ENCODE measurements around the gene TGFBI.
"Not testable (repeated sequence)": the region's sequence is repeated elsewhere in the genome, so short reads cannot be mapped to it uniquely, and the experiment has no call there.

The TGFBI gene

GRCh38 chr5:136043968-136044610 lies 15.3 kb downstream of the TGFBI start:
- no peak overlapping the region for H3K9ac ChIP-seq (ENCODE audit: low read length)
- no peak overlapping the region for H4K12ac ChIP-seq (ENCODE audit: low read depth, low read length)
- peaks cover 62 to 81% of the 10 kb centered on the region in 2 experiments for H3K36me3 ChIP-seq (ENCODE audit: control insufficient read depth in 1 of 2, insufficient read depth in 2 of 2, low read length in 2 of 2)

DNA sequence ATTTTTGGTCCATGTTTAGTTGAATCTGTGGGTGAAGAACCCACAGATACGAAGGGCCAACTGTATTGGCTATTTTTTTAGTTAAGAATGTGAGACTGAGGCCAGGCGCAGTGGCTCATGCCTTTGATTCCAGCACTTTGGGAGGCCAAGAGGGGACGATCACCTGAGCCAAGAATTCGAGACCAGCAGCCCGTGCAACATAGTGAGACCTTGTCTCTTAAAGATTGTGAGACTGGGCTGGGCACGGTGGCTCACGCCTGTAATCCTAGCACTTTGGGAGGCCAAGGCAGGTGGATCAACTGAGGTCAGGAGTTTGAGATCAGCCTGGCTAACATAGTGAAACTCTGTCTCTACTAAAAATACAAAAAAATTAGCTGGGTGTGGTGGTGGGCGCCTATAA lies 16.2 kb downstream of the TGFBI start:
- not testable (repeated sequence) for H2AFZ ChIP-seq (ENCODE audit: insufficient read depth, low read length, poor library complexity); H3K9me3 ChIP-seq (ENCODE audit: insufficient read depth, low read depth, low read length); H2BK12ac ChIP-seq (ENCODE audit: low read length); H3K27me3 ChIP-seq (ENCODE audit: insufficient read depth, low read length); H3K79me2 ChIP-seq (ENCODE audit: control insufficient read depth, insufficient read depth, low read length, poor library complexity); H4K91ac ChIP-seq (ENCODE audit: low read depth, low read length); H4K12ac ChIP-seq (ENCODE audit: low read depth, low read length); H4K8ac ChIP-seq (ENCODE audit: low read depth, low read length); H3K79me1 ChIP-seq (ENCODE audit: low read length); H3K9ac ChIP-seq (ENCODE audit: low read length); H2BK120ac ChIP-seq (ENCODE audit: insufficient read depth, low read length, poor library complexity); H2BK5ac ChIP-seq (ENCODE audit: low read depth, low read length, poor library complexity); DNase-seq; H2AK5ac ChIP-seq (ENCODE audit: low read length); H3K14ac ChIP-seq (ENCODE audit: low read length); H3K23ac ChIP-seq (ENCODE audit: low read length); H3K18ac ChIP-seq (ENCODE audit: low read length); H3K4me3 ChIP-seq (ENCODE audit: low read depth, low read length); H3K4me2 ChIP-seq (ENCODE audit: low read length); H3K27ac ChIP-seq (ENCODE audit: low read depth, low read length); H3K4ac ChIP-seq (ENCODE audit: low read depth, low read length)
- Histone ChIP-seq H3K4me1 (ENCODE audit: control insufficient read depth in 1 of 2, insufficient read depth in 2 of 2, low read length in 2 of 2) (peaks cover 4 to 15% of the 10 kb centered on the region in 2 experiments), H3K36me3 (ENCODE audit: control insufficient read depth in 1 of 2, insufficient read depth in 2 of 2, low read length in 2 of 2) (peaks cover 63 to 83% of the 10 kb centered on the region in 2 experiments)
- no CpG with 5 or more reads among the region's 8 CpGs for WGBS (ENCODE audit: extremely low coverage, insufficient coverage, insufficient read length)

More at GRCh38 chr5:136043968-136044610, 15.3 kb downstream of the TGFBI start:
- no peak overlapping the region for H2BK12ac ChIP-seq (ENCODE audit: low read length)
- no peak overlapping the region for H3K4ac ChIP-seq (ENCODE audit: low read depth, low read length)
- H3K79me2 ChIP-seq (ENCODE audit: control insufficient read depth, insufficient read depth, low read length, poor library complexity), result no peaks in the 10 kb centered on the region
- H2BK5ac ChIP-seq (ENCODE audit: low read depth, low read length, poor library complexity), result peak overlapping the region; percentile 12
- no peaks in the 10 kb centered on the region for H3K27me3 ChIP-seq (ENCODE audit: insufficient read depth, low read length)
- no peak overlapping the region for H2BK120ac ChIP-seq (ENCODE audit: insufficient read depth, low read length, poor library complexity)
- peaks cover 8% of the 10 kb centered on the region for H3K79me1 ChIP-seq (ENCODE audit: low read length)
- H3K18ac ChIP-seq (ENCODE audit: low read length), result peak overlapping the region; percentile 8
- H2AK5ac ChIP-seq (ENCODE audit: low read length), result peak overlapping the region; percentile 7
- no peak overlapping the region for H3K23ac ChIP-seq (ENCODE audit: low read length)
- WGBS (ENCODE audit: extremely low coverage, insufficient coverage, insufficient read length), result no CpG with 5 or more reads among the region's 8 CpGs
- no peak overlapping the region for H3K4me3 ChIP-seq (ENCODE audit: low read depth, low read length)
- H3K14ac ChIP-seq (ENCODE audit: low read length), result peak overlapping the region; percentile 26
- H2AFZ ChIP-seq (ENCODE audit: insufficient read depth, low read length, poor library complexity), result no peak overlapping the region
- H3K27ac ChIP-seq (ENCODE audit: low read depth, low read length), result peak overlapping the region; percentile 42
- H3K4me1 ChIP-seq (ENCODE audit: control insufficient read depth in 1 of 2, insufficient read depth in 2 of 2, low read length in 2 of 2), result peaks cover 4 to 23% of the 10 kb centered on the region in 2 experiments
- no peak for DNase-seq
- no peak overlapping the region for H3K4me2 ChIP-seq (ENCODE audit: low read length)
- H3K9me3 ChIP-seq (ENCODE audit: insufficient read depth, low read depth, low read length), result peaks cover 5% of the 10 kb centered on the region
- H4K8ac ChIP-seq (ENCODE audit: low read depth, low read length), result peak overlapping the region; percentile 39
- H4K91ac ChIP-seq (ENCODE audit: low read depth, low read length), result peak overlapping the region; percentile 20

- Histone ChIP-seq H3K4me1 (ENCODE audit: control insufficient read depth in 1 of 2, insufficient read depth in 2 of 2, low read length in 2 of 2) (peaks cover under 1 to 6% of the 10 kb centered on the region in 2 experiments), H3K9ac (ENCODE audit: low read length) (no peak overlapping the region), H3K9me3 (ENCODE audit: insufficient read depth, low read depth, low read length) (peaks cover 5% of the 10 kb centered on the region), H2BK5ac (ENCODE audit: low read depth, low read length, poor library complexity) (no peak overlapping the region), H2AK5ac (ENCODE audit: low read length) (no peak overlapping the region), H4K91ac (ENCODE audit: low read depth, low read length) (no peak overlapping the region), H3K4me3 (ENCODE audit: low read depth, low read length) (no peak overlapping the region), H2BK12ac (ENCODE audit: low read length) (no peak overlapping the region), H3K18ac (ENCODE audit: low read length) (no peak overlapping the region), H4K8ac (ENCODE audit: low read depth, low read length) (no peak overlapping the region), H4K12ac (ENCODE audit: low read depth, low read length) (no peak overlapping the region), H3K27ac (ENCODE audit: low read depth, low read length) (no peak overlapping the region), H3K36me3 (ENCODE audit: control insufficient read depth in 1 of 2, insufficient read depth in 2 of 2, low read length in 2 of 2) (peaks cover 65 to 81% of the 10 kb centered on the region in 2 experiments), H3K14ac (ENCODE audit: low read length) (no peak overlapping the region), H2BK120ac (ENCODE audit: insufficient read depth, low read length, poor library complexity) (no peak overlapping the region), H2AFZ (ENCODE audit: insufficient read depth, low read length, poor library complexity) (no peak overlapping the region), H3K23ac (ENCODE audit: low read length) (no peak overlapping the region), H3K79me1 (ENCODE audit: low read length) (peaks cover 8% of the 10 kb centered on the region), H3K4me2 (ENCODE audit: low read length) (no peak overlapping the region), H3K79me2 (ENCODE audit: control insufficient read depth, insufficient read depth, low read length, poor library complexity) (no peaks in the 10 kb centered on the region), H3K27me3 (ENCODE audit: insufficient read depth, low read length) (no peaks in the 10 kb centered on the region), H3K4ac (ENCODE audit: low read depth, low read length) (no peak overlapping the region)
- no CpG with 5 or more reads among the region's 12 CpGs for WGBS (ENCODE audit: extremely low coverage, insufficient coverage, insufficient read length)
- DNase-seq, result no peak
These were observed 17.5 kb downstream of the TGFBI start for GRCh38 chr5:136046246-136046645.

GRCh38 chr5:136047858-136048257 lies 19.1 kb downstream of the TGFBI start:
- H4K8ac ChIP-seq (ENCODE audit: low read depth, low read length), result no peak overlapping the region
- peaks cover 5 to 13% of the 10 kb centered on the region in 2 experiments for H3K4me1 ChIP-seq (ENCODE audit: control insufficient read depth in 1 of 2, insufficient read depth in 2 of 2, low read length in 2 of 2)
- H2BK120ac ChIP-seq (ENCODE audit: insufficient read depth, low read length, poor library complexity), result no peak overlapping the region
- no peak overlapping the region for H2AK5ac ChIP-seq (ENCODE audit: low read length)
- H3K79me2 ChIP-seq (ENCODE audit: control insufficient read depth, insufficient read depth, low read length, poor library complexity), result no peaks in the 10 kb centered on the region
- H3K23ac ChIP-seq (ENCODE audit: low read length), result no peak overlapping the region
- peaks cover 74 to 83% of the 10 kb centered on the region in 2 experiments for H3K36me3 ChIP-seq (ENCODE audit: control insufficient read depth in 1 of 2, insufficient read depth in 2 of 2, low read length in 2 of 2)
- H2BK12ac ChIP-seq (ENCODE audit: low read length), result no peak overlapping the region
- H4K12ac ChIP-seq (ENCODE audit: low read depth, low read length), result no peak overlapping the region
- H3K4me2 ChIP-seq (ENCODE audit: low read length), result no peak overlapping the region
- no CpG with 5 or more reads among the region's 8 CpGs for WGBS (ENCODE audit: extremely low coverage, insufficient coverage, insufficient read length)
- H3K27ac ChIP-seq (ENCODE audit: low read depth, low read length), result no peak overlapping the region
- H2BK5ac ChIP-seq (ENCODE audit: low read depth, low read length, poor library complexity), result no peak overlapping the region
- no peak overlapping the region for H3K18ac ChIP-seq (ENCODE audit: low read length)
- no peak overlapping the region for H2AFZ ChIP-seq (ENCODE audit: insufficient read depth, low read length, poor library complexity)
- no peak overlapping the region for H3K9ac ChIP-seq (ENCODE audit: low read length)
- no peaks in the 10 kb centered on the region for H3K27me3 ChIP-seq (ENCODE audit: insufficient read depth, low read length)
- H3K79me1 ChIP-seq (ENCODE audit: low read length), result peaks cover 9% of the 10 kb centered on the region
- no peak for DNase-seq
- no peak overlapping the region for H3K4ac ChIP-seq (ENCODE audit: low read depth, low read length)
- no peak overlapping the region for H3K14ac ChIP-seq (ENCODE audit: low read length)
- H4K91ac ChIP-seq (ENCODE audit: low read depth, low read length), result no peak overlapping the region
- H3K9me3 ChIP-seq (ENCODE audit: insufficient read depth, low read depth, low read length), result peaks cover 7% of the 10 kb centered on the region
- H3K4me3 ChIP-seq (ENCODE audit: low read depth, low read length), result no peak overlapping the region
